Hepatocyte (in vitro differentiated cells): Measurements from ENCODE around the gene RUFY3.

Experiments used
- EZH2 ChIP-seq: fragments of 200-600 bp; sonication (generic); IDR thresholded peaks from 2 replicates; pipeline ENCODE4 v1.6.1; 2016; ENCODE audit warnings: antibody characterized with exemption, mild to moderate bottlenecking, borderline replicate concordance
- EZH2phosphoT487 ChIP-seq: fragments of 200-600 bp; sonication (generic); IDR thresholded peaks from one replicate; pipeline ENCODE4 v1.6.1; 2018; ENCODE audit warnings: antibody characterized with exemption, mild to moderate bottlenecking, low read depth, moderate library complexity; ENCODE audit not compliant: unreplicated experiment, severe bottlenecking
- TF ChIP-seq, protein P1 (sequence below): fragments of 200-600 bp; sonication (generic); IDR thresholded peaks from 2 replicates; pipeline ENCODE4 v1.5.1; 2016; ENCODE audit warnings: antibody characterized with exemption, mild to moderate bottlenecking; ENCODE audit not compliant: poor library complexity

DNA sequence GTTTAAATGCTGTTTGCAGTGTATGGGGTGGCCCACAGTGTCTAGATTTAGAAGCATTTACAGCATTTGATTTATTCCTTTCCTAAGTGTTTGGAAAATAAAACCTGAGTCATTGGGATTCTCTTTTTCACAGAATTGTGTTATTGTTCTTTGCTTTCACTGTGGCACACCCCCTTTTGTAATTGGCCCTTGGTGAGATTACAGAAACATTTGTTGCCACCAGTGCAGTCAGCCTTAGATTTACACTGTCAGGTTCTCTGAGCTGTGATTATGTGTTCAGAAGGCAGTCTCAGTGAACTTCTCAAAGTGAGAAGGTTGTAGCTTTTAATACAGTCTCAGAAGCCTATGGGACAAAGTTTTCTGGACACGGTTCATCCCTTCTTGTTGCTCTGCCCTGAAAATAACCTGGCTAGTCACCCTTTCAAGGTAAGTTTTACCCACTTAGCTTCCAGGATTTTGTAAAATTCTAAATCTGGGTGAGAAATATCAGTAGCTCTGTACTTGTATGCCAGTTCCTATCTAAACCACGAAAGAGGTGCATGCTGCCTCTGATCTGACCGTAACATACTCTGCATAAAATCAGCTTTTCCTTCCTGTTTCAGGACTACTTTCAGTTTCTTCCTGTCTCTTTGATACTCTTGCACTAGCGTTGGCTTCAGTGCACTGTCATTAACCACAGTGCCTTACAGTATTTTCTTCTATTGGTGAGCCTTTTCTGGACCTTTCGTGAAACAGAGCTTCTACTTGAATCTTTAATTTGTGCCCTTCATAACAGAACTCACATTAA, 12.6 kb downstream of the RUFY3 start:
- TF ChIP-seq, protein P1, sequence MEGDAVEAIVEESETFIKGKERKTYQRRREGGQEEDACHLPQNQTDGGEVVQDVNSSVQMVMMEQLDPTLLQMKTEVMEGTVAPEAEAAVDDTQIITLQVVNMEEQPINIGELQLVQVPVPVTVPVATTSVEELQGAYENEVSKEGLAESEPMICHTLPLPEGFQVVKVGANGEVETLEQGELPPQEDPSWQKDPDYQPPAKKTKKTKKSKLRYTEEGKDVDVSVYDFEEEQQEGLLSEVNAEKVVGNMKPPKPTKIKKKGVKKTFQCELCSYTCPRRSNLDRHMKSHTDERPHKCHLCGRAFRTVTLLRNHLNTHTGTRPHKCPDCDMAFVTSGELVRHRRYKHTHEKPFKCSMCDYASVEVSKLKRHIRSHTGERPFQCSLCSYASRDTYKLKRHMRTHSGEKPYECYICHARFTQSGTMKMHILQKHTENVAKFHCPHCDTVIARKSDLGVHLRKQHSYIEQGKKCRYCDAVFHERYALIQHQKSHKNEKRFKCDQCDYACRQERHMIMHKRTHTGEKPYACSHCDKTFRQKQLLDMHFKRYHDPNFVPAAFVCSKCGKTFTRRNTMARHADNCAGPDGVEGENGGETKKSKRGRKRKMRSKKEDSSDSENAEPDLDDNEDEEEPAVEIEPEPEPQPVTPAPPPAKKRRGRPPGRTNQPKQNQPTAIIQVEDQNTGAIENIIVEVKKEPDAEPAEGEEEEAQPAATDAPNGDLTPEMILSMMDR: no peak
- TF ChIP-seq EZH2phosphoT487 (no peak), EZH2 (no peak)
